Liver (tissue), 9 donors: Measurements from ENCODE around the gene MB21D2. TPM values are rescaled to one million over a fixed set of nuclear protein-coding genes. Genes with fewer than 3 reads are reported as not detected.

Source experiments
- DNase-seq: peaks from one replicate; pipeline ENCODE4 v3.0.0-alpha.2; 2017; ENCODE audit warnings: low spot score
- H3K27ac ChIP-seq, 2 donors: one replicate each; pipeline ENCODE4 v1.7.0; 2013; ENCODE audit warnings: inconsistent platforms in 2 of 2, low read length in 2 of 2, control low read depth in 1 of 2, low read depth in 1 of 2, mild to moderate bottlenecking in 1 of 2
- H3K27me3 ChIP-seq, 4 donors: one replicate each; pipeline versions ENCODE4 v1.6.1 to v1.7.0; 2013; ENCODE audit warnings: low read length in 3 of 4, inconsistent platforms in 1 of 4, mild to moderate bottlenecking in 1 of 4, moderate library complexity in 1 of 4; ENCODE audit not compliant: control insufficient read depth in 4 of 4, insufficient read depth in 4 of 4
- H3K36me3 ChIP-seq, 4 donors: one replicate each; pipeline versions ENCODE4 v1.6.1 to v1.7.0; 2013; ENCODE audit warnings: low read length in 3 of 4, mild to moderate bottlenecking in 3 of 4, low read depth in 1 of 4, moderate library complexity in 1 of 4; ENCODE audit not compliant: control insufficient read depth in 4 of 4, insufficient read depth in 3 of 4
- H3K4me1 ChIP-seq, 4 donors: one replicate each; pipeline versions ENCODE4 v1.6.1 to v1.7.0; 2013; ENCODE audit warnings: low read length in 3 of 4, mild to moderate bottlenecking in 3 of 4, moderate library complexity in 1 of 4; ENCODE audit not compliant: control insufficient read depth in 4 of 4, insufficient read depth in 4 of 4
- H3K4me3 ChIP-seq, 3 donors: one replicate each; pipeline versions ENCODE4 v1.6.1 to v1.7.0; 2013; ENCODE audit warnings: low read length in 3 of 3, control low read depth in 1 of 3, low read depth in 1 of 3, mild to moderate bottlenecking in 1 of 3
- H3K9ac ChIP-seq, 2 donors: one replicate each; pipeline ENCODE4 v1.7.0; 2013; ENCODE audit warnings: low read length in 2 of 2, mild to moderate bottlenecking in 2 of 2, moderate library complexity in 2 of 2, control low read depth in 1 of 2, low read depth in 1 of 2
- H3K9me3 ChIP-seq, 4 donors: one replicate each; pipeline versions ENCODE4 v1.6.1 to v1.7.0; 2013; ENCODE audit warnings: low read length in 3 of 4; ENCODE audit not compliant: control insufficient read depth in 4 of 4
- CTCF ChIP-seq: fragments of 150-350 bp; IDR thresholded peaks from 2 replicates; pipeline ENCODE4 v1.5.1; 2017; ENCODE audit warnings: improper control_type of control experiment, low read depth, low read length; ENCODE audit not compliant: missing input control
- EGR1 ChIP-seq, 2 donors: IDR thresholded peaks; 2 replicates each; pipeline ENCODE4 v1.6.1; 2016 to 2018; ENCODE audit warnings: antibody characterized with exemption in 2 of 2, low read depth in 2 of 2
- FOXA1 ChIP-seq: IDR thresholded peaks from 2 replicates; pipeline ENCODE4 v1.6.1; 2016; ENCODE audit warnings: antibody characterized with exemption
- FOXA2 ChIP-seq: IDR thresholded peaks from 2 replicates; pipeline ENCODE4 v1.6.1; 2016; ENCODE audit warnings: antibody characterized with exemption
- GABPA ChIP-seq, 2 donors: IDR thresholded peaks in 1 of 2; conservative IDR thresholded peaks in 1 of 2; 2 replicates each; pipeline ENCODE4 v1.6.1; 2016; ENCODE audit warnings: antibody characterized with exemption in 2 of 2, mild to moderate bottlenecking in 1 of 2, moderate library complexity in 1 of 2
- HNF4A ChIP-seq, 2 donors: conservative IDR thresholded peaks; 2 replicates each; pipeline ENCODE4 v1.6.1; 2016; ENCODE audit warnings: antibody characterized with exemption in 2 of 2, mild to moderate bottlenecking in 2 of 2
- HNF4G ChIP-seq: IDR thresholded peaks from 2 replicates; pipeline ENCODE4 v1.6.1; 2016; ENCODE audit warnings: antibody characterized with exemption
- JUND ChIP-seq, 2 donors: IDR thresholded peaks; 2 replicates each; pipeline ENCODE4 v1.6.1; 2016; ENCODE audit warnings: antibody characterized with exemption in 2 of 2
- NR2F2 ChIP-seq: IDR thresholded peaks from 2 replicates; pipeline ENCODE4 v1.6.1; 2016; ENCODE audit warnings: antibody characterized with exemption
- RAD21 ChIP-seq, 2 donors: IDR thresholded peaks; 2 replicates each; pipeline ENCODE4 v1.6.1; 2016; ENCODE audit warnings: antibody characterized with exemption in 2 of 2, mild to moderate bottlenecking in 2 of 2
- RXRA ChIP-seq, 2 donors: IDR thresholded peaks; 2 replicates each; pipeline ENCODE4 v1.6.1; 2017 to 2018; ENCODE audit warnings: antibody characterized with exemption in 2 of 2, mild to moderate bottlenecking in 1 of 2
- SP1 ChIP-seq: IDR thresholded peaks from 2 replicates; pipeline ENCODE4 v1.6.1; 2018; ENCODE audit warnings: antibody characterized with exemption, mild to moderate bottlenecking
- TAF1 ChIP-seq: conservative IDR thresholded peaks from 2 replicates; pipeline ENCODE4 v1.6.1; 2016; ENCODE audit warnings: antibody characterized with exemption, mild to moderate bottlenecking
- YY1 ChIP-seq: IDR thresholded peaks from 2 replicates; pipeline ENCODE4 v1.6.1; 2016; ENCODE audit warnings: antibody characterized with exemption, mild to moderate bottlenecking
- WGBS: extraction: QIAGEN DNeasy Blood & Tissue Kit; methylation state at CpG from one replicate; pipeline ENCODE4 v1.1.7; 2013; 5-methylcytosine and 5-hydroxymethylcytosine counted together
- polyA plus RNA-seq, 2 donors: library from polyadenylated mRNA; stranded (reverse) in 1 of 2; unstranded in 1 of 2; fragments of 200-250 nt in 1 of 2; fragments of >200 nt in 1 of 2; fragmentation: Nextera tagmentation in 1 of 2; extraction: Ambion mirVana in 1 of 2; gene quantifications; one replicate each; pipeline versions ENCODE4 v1.2.1 to v1.2.3, GENCODE V29; 2013 to 2015
- total RNA-seq, 2 donors: library from RNA; depleted of rRNA; stranded (reverse); fragments of >200 nt; gene quantifications; one replicate each; pipeline ENCODE4 v1.2.3, GENCODE V29; 2014
- TF ChIP-seq, protein P1 (sequence below): IDR thresholded peaks from 2 replicates; pipeline ENCODE4 v1.6.1; 2016; ENCODE audit warnings: antibody characterized with exemption
- TF ChIP-seq, protein P2 (sequence below): IDR thresholded peaks from 2 replicates; pipeline ENCODE4 v1.6.1; 2016; ENCODE audit warnings: antibody characterized with exemption, mild to moderate bottlenecking
- TF ChIP-seq, protein P3 (sequence below): IDR thresholded peaks from 2 replicates; pipeline ENCODE4 v1.6.1; 2016; ENCODE audit warnings: antibody characterized with exemption
- donor health status: healthy.
- donor health status: healthy.
- donor health status: healthy.
- donor health status: healthy.
- donor health status: healthy.

Gene MB21D2
- total and polyA plus RNA-seq, 4 donors, result 0.13 to 1.9 (median 0.46) TPM

- Histone ChIP-seq H3K27ac (no peak overlapping the region), H3K4me1 (no peaks in the 10 kb centered on the region), H3K9me3 (no peaks in the 10 kb centered on the region), H3K4me3 (no peak overlapping the region), H3K9ac (no peak overlapping the region), H3K27me3 (no peaks in the 10 kb centered on the region), H3K36me3 (no peaks in the 10 kb centered on the region)
- no peak for DNase-seq
- TF ChIP-seq RXRA (IDR thresholded peaks at IDR 0.05) (no peak), FOXA1 (no peak), HNF4A (conservative IDR thresholded peaks at IDR 0.05) (no peak), JUND (IDR thresholded peaks at IDR 0.05) (no peak), HNF4G (no peak), EGR1 (IDR thresholded peaks at IDR 0.05; ENCODE audit: low read depth in 2 of 2) (no peak), GABPA (IDR thresholded peaks at IDR 0.05 in 1 of 2, conservative IDR thresholded peaks at IDR 0.05 in 1 of 2) (no peak), YY1 (no peak), CTCF (no peak), FOXA2 (no peak), RAD21 (IDR thresholded peaks at IDR 0.05) (no peak), NR2F2 (no peak), TAF1 (no peak), SP1 (no peak)
- TF ChIP-seq, protein P1, sequence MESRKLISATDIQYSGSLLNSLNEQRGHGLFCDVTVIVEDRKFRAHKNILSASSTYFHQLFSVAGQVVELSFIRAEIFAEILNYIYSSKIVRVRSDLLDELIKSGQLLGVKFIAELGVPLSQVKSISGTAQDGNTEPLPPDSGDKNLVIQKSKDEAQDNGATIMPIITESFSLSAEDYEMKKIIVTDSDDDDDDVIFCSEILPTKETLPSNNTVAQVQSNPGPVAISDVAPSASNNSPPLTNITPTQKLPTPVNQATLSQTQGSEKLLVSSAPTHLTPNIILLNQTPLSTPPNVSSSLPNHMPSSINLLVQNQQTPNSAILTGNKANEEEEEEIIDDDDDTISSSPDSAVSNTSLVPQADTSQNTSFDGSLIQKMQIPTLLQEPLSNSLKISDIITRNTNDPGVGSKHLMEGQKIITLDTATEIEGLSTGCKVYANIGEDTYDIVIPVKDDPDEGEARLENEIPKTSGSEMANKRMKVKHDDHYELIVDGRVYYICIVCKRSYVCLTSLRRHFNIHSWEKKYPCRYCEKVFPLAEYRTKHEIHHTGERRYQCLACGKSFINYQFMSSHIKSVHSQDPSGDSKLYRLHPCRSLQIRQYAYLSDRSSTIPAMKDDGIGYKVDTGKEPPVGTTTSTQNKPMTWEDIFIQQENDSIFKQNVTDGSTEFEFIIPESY, result no peak
- TF ChIP-seq, protein P2, sequence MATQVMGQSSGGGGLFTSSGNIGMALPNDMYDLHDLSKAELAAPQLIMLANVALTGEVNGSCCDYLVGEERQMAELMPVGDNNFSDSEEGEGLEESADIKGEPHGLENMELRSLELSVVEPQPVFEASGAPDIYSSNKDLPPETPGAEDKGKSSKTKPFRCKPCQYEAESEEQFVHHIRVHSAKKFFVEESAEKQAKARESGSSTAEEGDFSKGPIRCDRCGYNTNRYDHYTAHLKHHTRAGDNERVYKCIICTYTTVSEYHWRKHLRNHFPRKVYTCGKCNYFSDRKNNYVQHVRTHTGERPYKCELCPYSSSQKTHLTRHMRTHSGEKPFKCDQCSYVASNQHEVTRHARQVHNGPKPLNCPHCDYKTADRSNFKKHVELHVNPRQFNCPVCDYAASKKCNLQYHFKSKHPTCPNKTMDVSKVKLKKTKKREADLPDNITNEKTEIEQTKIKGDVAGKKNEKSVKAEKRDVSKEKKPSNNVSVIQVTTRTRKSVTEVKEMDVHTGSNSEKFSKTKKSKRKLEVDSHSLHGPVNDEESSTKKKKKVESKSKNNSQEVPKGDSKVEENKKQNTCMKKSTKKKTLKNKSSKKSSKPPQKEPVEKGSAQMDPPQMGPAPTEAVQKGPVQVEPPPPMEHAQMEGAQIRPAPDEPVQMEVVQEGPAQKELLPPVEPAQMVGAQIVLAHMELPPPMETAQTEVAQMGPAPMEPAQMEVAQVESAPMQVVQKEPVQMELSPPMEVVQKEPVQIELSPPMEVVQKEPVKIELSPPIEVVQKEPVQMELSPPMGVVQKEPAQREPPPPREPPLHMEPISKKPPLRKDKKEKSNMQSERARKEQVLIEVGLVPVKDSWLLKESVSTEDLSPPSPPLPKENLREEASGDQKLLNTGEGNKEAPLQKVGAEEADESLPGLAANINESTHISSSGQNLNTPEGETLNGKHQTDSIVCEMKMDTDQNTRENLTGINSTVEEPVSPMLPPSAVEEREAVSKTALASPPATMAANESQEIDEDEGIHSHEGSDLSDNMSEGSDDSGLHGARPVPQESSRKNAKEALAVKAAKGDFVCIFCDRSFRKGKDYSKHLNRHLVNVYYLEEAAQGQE, result no peak
- TF ChIP-seq, protein P3, sequence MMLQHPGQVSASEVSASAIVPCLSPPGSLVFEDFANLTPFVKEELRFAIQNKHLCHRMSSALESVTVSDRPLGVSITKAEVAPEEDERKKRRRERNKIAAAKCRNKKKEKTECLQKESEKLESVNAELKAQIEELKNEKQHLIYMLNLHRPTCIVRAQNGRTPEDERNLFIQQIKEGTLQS, result no peak
- 72% methylated on average over 2 of the region's 2 CpGs for WGBS
These were observed 34.1 kb downstream of the MB21D2 start for GRCh38 chr3:192883512-192883911.
